Measurements from ENCODE around the gene PLCXD3. TPM values are rescaled to one million over a fixed set of nuclear protein-coding genes. Genes with fewer than 3 reads are reported as not detected.

The PLCXD3 gene
- total RNA-seq, 1 donor from 2014 or later: 5.6 TPM

DNA sequence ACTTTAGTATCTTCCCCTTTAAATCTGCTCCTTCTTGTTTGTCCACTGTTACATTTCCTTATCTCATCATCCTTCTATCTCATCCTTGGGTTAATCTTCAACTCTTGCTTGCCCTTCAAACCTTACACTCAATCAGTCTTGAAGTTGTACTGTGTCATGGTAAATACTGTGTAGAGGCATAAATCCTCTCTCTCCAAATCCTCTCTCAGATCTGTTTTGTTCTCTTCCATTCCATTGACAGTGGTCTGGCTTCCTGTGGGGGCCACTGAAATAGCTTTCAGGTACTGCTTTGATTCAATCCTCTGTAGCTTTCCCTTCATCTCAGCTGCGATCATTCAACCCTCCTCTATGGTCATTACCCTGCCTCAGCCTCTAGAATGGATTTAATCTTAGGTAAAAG is 104.0 kb downstream of the PLCXD3 start:
- Mint-ChIP-seq H3K4me1 (ENCODE audit: unreplicated experiment) (no peaks in the 10 kb centered on the region), H3K9me3 (no peaks in the 10 kb centered on the region), H3K36me3 (no peaks in the 10 kb centered on the region), H3K27ac (no peak overlapping the region), H3K4me3 (peak overlapping the region; percentile 1), H3K27me3 (no peaks in the 10 kb centered on the region)
- DNase-seq (ENCODE audit: extremely low spot score, unreplicated experiment): no peak
- TF ChIP-seq, protein P1, sequence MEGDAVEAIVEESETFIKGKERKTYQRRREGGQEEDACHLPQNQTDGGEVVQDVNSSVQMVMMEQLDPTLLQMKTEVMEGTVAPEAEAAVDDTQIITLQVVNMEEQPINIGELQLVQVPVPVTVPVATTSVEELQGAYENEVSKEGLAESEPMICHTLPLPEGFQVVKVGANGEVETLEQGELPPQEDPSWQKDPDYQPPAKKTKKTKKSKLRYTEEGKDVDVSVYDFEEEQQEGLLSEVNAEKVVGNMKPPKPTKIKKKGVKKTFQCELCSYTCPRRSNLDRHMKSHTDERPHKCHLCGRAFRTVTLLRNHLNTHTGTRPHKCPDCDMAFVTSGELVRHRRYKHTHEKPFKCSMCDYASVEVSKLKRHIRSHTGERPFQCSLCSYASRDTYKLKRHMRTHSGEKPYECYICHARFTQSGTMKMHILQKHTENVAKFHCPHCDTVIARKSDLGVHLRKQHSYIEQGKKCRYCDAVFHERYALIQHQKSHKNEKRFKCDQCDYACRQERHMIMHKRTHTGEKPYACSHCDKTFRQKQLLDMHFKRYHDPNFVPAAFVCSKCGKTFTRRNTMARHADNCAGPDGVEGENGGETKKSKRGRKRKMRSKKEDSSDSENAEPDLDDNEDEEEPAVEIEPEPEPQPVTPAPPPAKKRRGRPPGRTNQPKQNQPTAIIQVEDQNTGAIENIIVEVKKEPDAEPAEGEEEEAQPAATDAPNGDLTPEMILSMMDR (conservative IDR thresholded peaks at IDR 0.05): no peak

DNA sequence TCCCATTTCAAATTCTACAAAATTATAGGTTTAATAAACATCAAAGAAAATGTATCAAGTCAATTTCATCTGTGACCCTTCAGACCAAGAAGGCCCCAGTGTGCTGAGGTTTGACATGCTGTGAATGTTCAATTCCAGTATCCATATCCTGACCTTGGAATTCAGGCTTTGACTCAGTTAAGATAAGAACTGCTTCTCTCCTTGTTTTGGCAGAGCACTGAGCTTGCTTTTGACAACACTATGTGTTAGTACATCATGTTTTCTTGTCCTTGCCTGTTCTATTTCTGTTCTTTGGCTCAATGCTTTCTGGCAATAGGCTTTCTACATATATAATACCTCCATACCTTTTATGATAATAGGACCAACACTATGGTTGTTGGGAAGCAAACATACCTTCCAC is 105.6 kb downstream of the PLCXD3 start:
- no peak overlapping the region for H3K4me3 Mint-ChIP-seq
- TF ChIP-seq, protein P1 (conservative IDR thresholded peaks at IDR 0.05): no peak
- no peaks in the 10 kb centered on the region for H3K4me1 Mint-ChIP-seq (ENCODE audit: unreplicated experiment)
- DNase-seq (ENCODE audit: extremely low spot score, unreplicated experiment): no peak
- no peaks in the 10 kb centered on the region for H3K27me3 Mint-ChIP-seq
- peaks cover 3% of the 10 kb centered on the region for H3K9me3 Mint-ChIP-seq
- no peaks in the 10 kb centered on the region for H3K36me3 Mint-ChIP-seq
- H3K27ac Mint-ChIP-seq: no peak overlapping the region

DNA sequence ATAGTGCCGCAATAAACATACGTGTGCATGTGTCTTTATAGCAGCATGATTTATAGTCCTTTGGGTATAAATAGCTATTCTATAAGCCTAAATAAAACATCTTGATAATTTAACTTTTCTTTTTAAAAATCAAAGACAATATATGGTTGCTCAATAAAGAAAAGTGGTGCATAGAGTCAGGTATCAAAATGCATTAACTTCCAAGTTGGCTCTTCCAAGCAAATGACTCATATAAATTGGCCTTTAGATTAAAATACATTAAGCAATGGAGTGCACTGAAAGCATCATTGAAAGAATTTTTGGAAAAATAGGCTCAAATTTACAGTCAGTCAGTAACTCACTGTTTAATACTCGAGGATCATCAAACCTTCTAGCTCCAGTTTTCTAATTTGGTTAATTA is 106.6 kb downstream of the PLCXD3 start:
- Mint-ChIP-seq H3K27me3 (no peaks in the 10 kb centered on the region), H3K9me3 (peaks cover 9% of the 10 kb centered on the region), H3K27ac (no peak overlapping the region), H3K4me3 (no peak overlapping the region), H3K36me3 (no peaks in the 10 kb centered on the region), H3K4me1 (ENCODE audit: unreplicated experiment) (no peaks in the 10 kb centered on the region)
- TF ChIP-seq, protein P1 (conservative IDR thresholded peaks at IDR 0.05): no peak
- DNase-seq (ENCODE audit: extremely low spot score, unreplicated experiment): no peak

DNA sequence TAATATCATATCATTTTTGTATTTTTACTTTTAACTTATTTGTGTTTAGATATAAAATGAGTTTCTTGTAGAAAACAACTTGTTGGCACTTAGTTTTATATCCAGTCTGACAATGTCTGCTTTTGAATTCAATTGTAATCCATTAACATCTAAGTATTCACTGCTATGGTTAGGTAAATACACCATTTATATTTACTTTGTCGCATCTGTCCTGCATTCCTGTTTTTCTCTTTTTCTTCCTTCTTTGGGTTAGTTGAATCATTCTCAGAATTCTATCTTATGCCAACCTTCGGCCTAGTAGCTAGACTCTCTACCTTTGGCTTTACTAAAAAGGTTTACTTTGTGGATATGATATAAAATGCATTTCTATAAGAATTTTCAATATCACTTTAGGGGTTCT is 107.6 kb downstream of the PLCXD3 start:
- Mint-ChIP-seq H3K36me3 (no peaks in the 10 kb centered on the region), H3K27ac (no peak overlapping the region), H3K27me3 (no peaks in the 10 kb centered on the region), H3K4me1 (ENCODE audit: unreplicated experiment) (no peaks in the 10 kb centered on the region), H3K4me3 (no peak overlapping the region), H3K9me3 (peaks cover 19% of the 10 kb centered on the region)
- TF ChIP-seq, protein P1 (conservative IDR thresholded peaks at IDR 0.05): no peak
- no peak for DNase-seq (ENCODE audit: extremely low spot score, unreplicated experiment)

DNA sequence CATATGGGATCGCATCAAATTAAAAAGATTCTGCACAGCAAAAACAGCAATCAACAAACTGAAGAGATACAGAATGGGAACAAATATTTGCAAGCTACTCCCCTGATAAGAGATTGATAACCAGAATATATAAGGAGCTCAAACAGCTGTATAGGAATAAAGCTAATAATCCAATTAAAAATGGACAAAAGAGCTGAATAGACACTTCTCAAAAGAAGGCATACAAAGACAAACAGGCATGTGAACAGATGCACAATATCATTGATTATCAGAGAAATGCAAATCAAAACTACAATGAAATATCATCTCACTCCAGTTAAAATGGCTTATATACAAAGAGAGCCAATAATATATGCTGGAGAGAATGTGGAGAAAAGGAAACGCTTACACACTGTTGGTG is 110.6 kb downstream of the PLCXD3 start:
- Mint-ChIP-seq H3K36me3 (no peaks in the 10 kb centered on the region), H3K27me3 (no peaks in the 10 kb centered on the region), H3K9me3 (peaks cover 21% of the 10 kb centered on the region), H3K27ac (no peak overlapping the region), H3K4me1 (ENCODE audit: unreplicated experiment) (no peaks in the 10 kb centered on the region), H3K4me3 (no peak overlapping the region)
- no peak for DNase-seq (ENCODE audit: extremely low spot score, unreplicated experiment)
- TF ChIP-seq, protein P1 (conservative IDR thresholded peaks at IDR 0.05): no peak

DNA sequence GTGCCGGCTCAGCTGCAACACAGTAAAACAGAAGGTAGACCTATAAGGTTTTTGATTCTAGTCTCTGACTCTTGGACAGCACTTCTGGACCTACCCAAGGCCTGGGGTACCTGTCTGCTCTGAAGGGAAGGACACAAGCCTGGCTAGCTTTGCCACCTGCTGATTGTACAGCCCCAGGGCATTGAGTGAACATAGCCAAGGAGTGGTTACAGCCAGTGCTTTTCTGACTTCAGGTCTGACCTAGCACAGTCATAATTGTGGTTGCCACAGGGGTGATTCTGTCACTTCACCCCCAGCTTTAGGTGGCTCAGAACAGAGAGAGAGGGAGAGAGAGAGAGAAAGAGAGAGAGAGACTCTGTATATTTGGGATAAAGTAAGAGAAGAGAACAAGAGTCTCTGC is 118.4 kb downstream of the PLCXD3 start:
- H3K9me3 Mint-ChIP-seq: no peaks in the 10 kb centered on the region
- DNase-seq (ENCODE audit: extremely low spot score, unreplicated experiment): no peak
- no peak overlapping the region for H3K4me3 Mint-ChIP-seq
- H3K27me3 Mint-ChIP-seq: no peaks in the 10 kb centered on the region
- no peaks in the 10 kb centered on the region for H3K36me3 Mint-ChIP-seq
- H3K4me1 Mint-ChIP-seq (ENCODE audit: unreplicated experiment): no peaks in the 10 kb centered on the region
- TF ChIP-seq, protein P1 (conservative IDR thresholded peaks at IDR 0.05): no peak
- H3K27ac Mint-ChIP-seq: no peak overlapping the region

Measured in type B pancreatic cell (in vitro differentiated cells).